ENCODE results near the gene PHLDB1.

Gene PHLDB1

DNA sequence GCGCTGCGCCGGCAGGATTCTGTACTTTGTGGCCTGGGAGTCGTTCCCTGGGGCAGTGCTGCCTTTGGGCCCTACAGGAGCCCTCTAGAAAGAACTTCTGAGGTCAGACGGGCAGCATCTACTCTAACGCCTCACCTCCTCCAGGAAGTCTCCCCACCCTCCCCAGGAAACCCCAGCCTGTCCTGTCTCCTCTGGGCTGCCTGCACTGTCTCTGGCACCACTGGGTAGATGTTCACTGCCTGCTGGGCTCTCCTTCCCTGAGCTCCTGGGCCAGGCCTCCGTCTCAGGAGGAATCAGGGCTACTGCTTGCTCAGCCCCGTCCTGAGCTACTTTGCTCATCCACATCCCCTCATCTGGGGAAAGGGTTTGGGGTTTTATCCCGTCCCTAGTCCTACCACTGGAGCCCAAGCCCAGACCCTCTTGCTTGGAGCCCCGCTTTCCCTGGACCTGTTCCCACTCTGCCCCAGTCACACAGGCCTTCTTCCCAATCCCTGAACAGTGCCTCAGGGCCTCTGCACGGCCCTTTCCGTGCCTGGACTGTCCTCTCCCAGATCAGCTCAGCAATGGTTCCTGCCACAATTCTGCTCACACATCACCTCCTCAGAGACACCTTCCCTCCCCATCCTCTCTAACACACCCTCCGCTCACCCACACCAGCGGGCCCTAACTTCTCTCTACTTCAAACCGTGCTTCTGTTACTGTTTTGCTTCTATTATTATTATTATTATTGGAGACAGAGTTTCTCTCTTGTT lies 83.3 kb downstream of the PHLDB1 start:
- TF ChIP-seq, protein P1, sequence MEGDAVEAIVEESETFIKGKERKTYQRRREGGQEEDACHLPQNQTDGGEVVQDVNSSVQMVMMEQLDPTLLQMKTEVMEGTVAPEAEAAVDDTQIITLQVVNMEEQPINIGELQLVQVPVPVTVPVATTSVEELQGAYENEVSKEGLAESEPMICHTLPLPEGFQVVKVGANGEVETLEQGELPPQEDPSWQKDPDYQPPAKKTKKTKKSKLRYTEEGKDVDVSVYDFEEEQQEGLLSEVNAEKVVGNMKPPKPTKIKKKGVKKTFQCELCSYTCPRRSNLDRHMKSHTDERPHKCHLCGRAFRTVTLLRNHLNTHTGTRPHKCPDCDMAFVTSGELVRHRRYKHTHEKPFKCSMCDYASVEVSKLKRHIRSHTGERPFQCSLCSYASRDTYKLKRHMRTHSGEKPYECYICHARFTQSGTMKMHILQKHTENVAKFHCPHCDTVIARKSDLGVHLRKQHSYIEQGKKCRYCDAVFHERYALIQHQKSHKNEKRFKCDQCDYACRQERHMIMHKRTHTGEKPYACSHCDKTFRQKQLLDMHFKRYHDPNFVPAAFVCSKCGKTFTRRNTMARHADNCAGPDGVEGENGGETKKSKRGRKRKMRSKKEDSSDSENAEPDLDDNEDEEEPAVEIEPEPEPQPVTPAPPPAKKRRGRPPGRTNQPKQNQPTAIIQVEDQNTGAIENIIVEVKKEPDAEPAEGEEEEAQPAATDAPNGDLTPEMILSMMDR (IDR thresholded peaks at IDR 0.05; ENCODE audit: borderline replicate concordance, control extremely low read depth, extremely low read depth, insufficient read depth, missing control alignments): no peak
- no peak for DNase-seq (ENCODE audit: low spot score)
- in situ Hi-C loops (cut with MboI; ENCODE audit: low sequenced_read_pairs, unreplicated experiment): loop anchor here (10.0 kb wide), 1 partner anchor 264 kb away; the partner anchor contains the start of gene UPK2

DNA sequence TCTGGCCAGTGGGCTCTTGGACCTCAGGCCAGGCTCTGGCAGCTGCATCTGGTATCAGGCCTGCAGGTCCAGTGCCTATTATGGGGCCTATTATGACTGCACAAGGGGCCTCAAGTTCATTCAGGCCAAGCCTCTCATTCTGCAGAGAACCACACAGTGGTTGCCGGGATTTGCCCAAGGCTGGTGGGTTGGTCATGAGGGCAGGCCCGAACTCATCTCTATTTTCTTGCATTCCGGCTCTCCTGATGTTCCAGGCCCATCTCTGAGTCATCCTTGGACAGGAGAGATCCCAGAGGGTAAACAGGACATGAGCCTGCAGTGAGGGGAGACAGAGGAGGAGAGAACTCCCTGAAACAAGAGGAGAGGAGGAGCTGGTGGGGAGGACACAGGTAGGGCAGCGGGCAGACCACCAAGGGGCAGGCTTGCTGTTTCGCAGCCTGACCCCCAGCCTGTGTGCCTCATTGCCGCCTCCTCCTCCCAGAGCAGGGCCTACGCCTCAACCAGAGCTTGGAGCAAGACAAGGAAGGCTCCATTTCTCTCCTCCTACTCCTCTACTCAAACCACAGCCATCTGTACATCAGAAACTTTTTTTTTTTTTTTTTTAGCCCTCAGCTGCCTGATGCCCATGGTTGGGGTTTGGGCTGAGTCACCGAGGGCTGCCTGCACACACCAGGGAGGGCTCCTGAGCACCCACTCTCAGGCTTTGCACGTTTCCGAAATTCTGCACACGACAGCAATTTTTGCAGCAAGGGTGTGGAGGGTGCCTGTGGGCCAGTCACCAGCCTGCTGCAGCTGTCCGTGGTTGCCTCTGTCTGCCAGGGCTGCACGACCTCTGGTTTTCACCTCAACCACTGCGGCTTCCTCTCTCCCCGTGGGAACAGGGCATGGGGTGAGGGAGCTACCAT lies 84.8 kb downstream of the PHLDB1 start:
- in situ Hi-C loops (cut with MboI; ENCODE audit: low sequenced_read_pairs, unreplicated experiment): loop anchor here (10.0 kb wide), 1 partner anchor 263 kb away; the partner anchor contains the start of gene UPK2
- peak; percentile 35 for DNase-seq (ENCODE audit: low spot score)
- TF ChIP-seq, protein P1 (IDR thresholded peaks at IDR 0.05; ENCODE audit: borderline replicate concordance, control extremely low read depth, extremely low read depth, insufficient read depth, missing control alignments): no peak

DNA sequence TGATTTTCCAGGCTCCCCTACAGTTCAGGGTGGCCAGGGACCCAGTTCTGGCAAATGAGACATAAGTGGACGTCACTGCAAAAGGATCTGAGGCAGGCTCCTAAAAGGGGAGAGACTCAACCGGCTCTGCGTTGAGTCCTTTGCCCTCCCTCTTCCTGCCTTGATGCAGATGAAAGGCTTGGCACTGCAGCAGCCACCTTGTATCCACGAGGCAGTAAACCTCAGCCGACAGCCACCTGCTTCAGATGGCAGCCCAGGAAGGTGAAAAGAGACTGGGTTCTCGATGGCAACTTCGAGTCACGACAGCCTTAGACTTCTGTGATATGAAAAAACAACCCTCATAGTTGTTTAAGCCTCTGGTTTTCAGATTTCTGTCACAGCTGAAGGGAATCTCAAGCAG lies 86.8 kb downstream of the PHLDB1 start:
- TF ChIP-seq, protein P1 (IDR thresholded peaks at IDR 0.05; ENCODE audit: borderline replicate concordance, control extremely low read depth, extremely low read depth, insufficient read depth, missing control alignments): no peak
- DNase-seq (ENCODE audit: low spot score): no peak
- in situ Hi-C loops (cut with MboI; ENCODE audit: low sequenced_read_pairs, unreplicated experiment): loop anchor here (10.0 kb wide), 1 partner anchor 261 kb away; the partner anchor contains the start of gene UPK2

DNA sequence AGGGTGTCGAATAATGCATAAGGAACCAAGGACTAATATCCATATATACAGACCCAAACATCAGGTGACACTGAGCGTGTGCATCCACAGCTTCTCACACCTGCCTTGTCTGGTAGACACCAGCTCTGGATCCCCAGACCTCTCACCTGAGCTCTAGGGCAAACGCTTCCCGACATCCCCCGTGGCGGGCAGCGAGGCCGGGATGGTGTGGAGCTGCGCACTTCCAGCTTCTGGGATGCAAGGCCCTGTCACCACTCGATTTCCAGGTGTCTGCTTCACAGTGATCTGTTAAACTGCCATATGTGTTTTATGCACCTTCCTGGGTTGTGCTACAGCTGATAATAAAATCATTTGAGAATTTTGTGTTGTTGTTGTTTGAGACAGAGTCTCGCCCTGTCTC lies 87.4 kb downstream of the PHLDB1 start:
- in situ Hi-C loops (cut with MboI; ENCODE audit: low sequenced_read_pairs, unreplicated experiment): loop anchor here (10.0 kb wide), 1 partner anchor 260 kb away; the partner anchor contains the start of gene UPK2

DNA sequence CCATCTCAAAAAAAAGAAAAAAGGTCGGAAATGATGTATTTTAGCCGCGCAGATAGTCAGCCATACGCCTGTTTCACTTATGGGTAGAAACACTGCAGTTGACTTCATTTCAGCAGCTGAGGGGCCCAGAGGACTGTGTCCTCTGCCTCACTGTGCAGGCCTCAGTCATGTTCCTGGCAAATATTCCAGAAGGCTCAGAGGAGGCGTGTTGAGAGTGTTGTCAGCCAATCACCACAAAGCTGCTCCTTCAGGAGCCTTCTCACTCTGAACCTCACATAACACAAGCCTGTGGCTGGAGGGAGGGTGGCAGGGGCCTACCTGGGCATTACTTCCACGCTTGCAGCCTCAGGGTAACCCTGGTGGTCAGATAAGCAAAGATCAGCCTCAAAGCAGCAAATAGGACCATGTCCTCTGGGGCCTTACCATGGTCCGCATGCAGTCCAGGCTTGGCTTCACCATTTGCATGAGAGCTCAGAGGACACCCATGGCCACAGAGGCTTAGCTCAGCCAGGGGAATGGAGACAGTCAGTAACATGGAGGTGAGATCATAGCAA lies 89.3 kb downstream of the PHLDB1 start:
- TF ChIP-seq, protein P1 (IDR thresholded peaks at IDR 0.05; ENCODE audit: borderline replicate concordance, control extremely low read depth, extremely low read depth, insufficient read depth, missing control alignments): no peak
- in situ Hi-C loops (cut with MboI; ENCODE audit: low sequenced_read_pairs, unreplicated experiment): loop anchor here (10.0 kb wide), 1 partner anchor 258 kb away; the partner anchor contains the start of gene UPK2
- peak; percentile 38 for DNase-seq (ENCODE audit: low spot score)

More for the DNA sequence above, 87.4 kb downstream of the PHLDB1 start:
- TF ChIP-seq, protein P1 (IDR thresholded peaks at IDR 0.05; ENCODE audit: borderline replicate concordance, control extremely low read depth, extremely low read depth, insufficient read depth, missing control alignments): no peak
- DNase-seq (ENCODE audit: low spot score): no peak

DNA sequence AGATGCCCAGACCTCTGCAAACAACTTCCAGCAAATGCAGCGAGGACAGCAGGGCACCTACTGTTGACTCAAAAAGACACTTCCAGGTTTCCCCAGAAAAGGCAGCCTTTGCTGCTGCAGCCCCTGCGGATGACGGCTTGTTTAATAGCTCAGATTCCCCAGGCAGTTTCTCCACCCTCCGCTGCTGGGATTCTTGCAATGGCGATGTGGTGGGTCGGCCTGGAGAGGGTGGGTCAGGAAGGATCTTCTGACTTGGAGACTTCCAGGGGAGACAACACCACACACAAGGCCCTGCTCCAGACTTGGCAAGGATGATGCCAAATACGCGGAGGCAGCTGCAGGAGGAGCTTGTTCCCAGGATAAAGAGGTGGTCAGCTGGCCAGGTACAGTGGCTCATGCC lies 89.9 kb downstream of the PHLDB1 start:
- no peak for DNase-seq (ENCODE audit: low spot score)
- TF ChIP-seq, protein P1 (IDR thresholded peaks at IDR 0.05; ENCODE audit: borderline replicate concordance, control extremely low read depth, extremely low read depth, insufficient read depth, missing control alignments): no peak
- in situ Hi-C loops (cut with MboI; ENCODE audit: low sequenced_read_pairs, unreplicated experiment): loop anchor here (10.0 kb wide), 1 partner anchor 257 kb away; the partner anchor contains the start of gene UPK2
